ENCODE measurements around the gene KLK2. TPM values are rescaled to one million over a fixed set of nuclear protein-coding genes. Genes with fewer than 3 reads are reported as not detected.

KLK2 gene
- total RNA-seq, 1 donor = not detected

DNA sequence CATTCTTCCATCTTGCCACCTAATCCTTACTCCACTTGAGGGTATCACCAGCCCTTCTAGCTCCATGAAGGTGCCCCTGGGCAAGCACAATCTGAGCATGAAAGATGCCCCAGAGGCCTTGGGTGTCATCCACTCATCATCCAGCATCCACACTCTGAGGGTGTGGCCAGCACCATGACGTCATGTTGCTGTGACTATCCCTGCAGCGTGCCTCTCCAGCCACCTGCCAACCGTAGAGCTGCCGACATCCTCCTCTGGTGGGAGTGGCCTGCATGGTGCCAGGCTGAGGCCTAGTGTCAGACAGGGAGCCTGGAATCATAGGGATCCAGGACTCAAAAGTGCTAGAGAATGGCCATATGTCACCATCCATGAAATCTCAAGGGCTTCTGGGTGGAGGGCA is 21.6 kb upstream of the KLK2 start:
- Histone ChIP-seq H2AFZ (ENCODE audit: low read length) (no peak overlapping the region), H3K9me3 (ENCODE audit: low read depth, low read length) (no peaks in the 10 kb centered on the region), H3K4me1 (ENCODE audit: insufficient read depth, low read length) (no peaks in the 10 kb centered on the region), H3K27me3 (ENCODE audit: insufficient read depth, low read length) (peaks cover 2% of the 10 kb centered on the region), H3K27ac (ENCODE audit: low read depth, low read length) (no peak overlapping the region), H3K4me2 (ENCODE audit: insufficient read depth, low read length) (no peak overlapping the region), H3K4me3 (ENCODE audit: insufficient read depth, low read length) (no peak overlapping the region), H3K79me2 (ENCODE audit: insufficient read depth, low read length) (no peaks in the 10 kb centered on the region), H4K20me1 (ENCODE audit: insufficient read depth, low read length) (no peaks in the 10 kb centered on the region), H3K36me3 (ENCODE audit: insufficient read depth, low read length) (no peaks in the 10 kb centered on the region)
- TF ChIP-seq CTCF (IDR thresholded peaks at IDR 0.05; ENCODE audit: extremely low read depth, low read depth, low read length) = no peak
- no peak for DNase-seq (ENCODE audit: insufficient read length, low spot score, missing footprints)

DNA sequence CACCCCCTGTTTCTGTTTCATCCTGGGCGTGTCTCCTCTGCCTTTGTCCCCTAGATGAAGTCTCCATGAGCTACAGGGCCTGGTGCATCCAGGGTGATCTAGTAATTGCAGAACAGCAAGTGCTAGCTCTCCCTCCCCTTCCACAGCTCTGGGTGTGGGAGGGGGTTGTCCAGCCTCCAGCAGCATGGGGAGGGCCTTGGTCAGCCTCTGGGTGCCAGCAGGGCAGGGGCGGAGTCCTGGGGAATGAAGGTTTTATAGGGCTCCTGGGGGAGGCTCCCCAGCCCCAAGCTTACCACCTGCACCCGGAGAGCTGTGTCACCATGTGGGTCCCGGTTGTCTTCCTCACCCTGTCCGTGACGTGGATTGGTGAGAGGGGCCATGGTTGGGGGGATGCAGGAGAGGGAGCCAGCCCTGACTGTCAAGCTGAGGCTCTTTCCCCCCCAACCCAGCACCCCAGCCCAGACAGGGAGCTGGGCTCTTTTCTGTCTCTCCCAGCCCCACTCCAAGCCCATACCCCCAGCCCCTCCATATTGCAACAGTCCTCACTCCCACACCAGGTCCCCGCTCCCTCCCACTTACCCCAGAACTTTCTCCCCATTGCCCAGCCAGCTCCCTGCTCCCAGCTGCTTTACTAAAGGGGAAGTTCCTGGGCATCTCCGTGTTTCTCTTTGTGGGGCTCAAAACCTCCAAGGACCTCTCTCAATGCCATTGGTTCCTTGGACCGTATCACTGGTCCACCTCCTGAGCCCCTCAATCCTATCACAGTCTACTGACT is 18.4 kb upstream of the KLK2 start, which contains the start of gene KLK3:
KLK3 (plus strand) TSS at position 280 of the 775 bp plus-strand sequence; CDS start at position 321, 41 bp downstream.
- no peak within 1 kb of the TSS for H2AFZ ChIP-seq (ENCODE audit: low read length)
- H4K20me1 ChIP-seq (ENCODE audit: insufficient read depth, low read length) = no peaks in the 10 kb centered on the region
- H3K4me3 ChIP-seq (ENCODE audit: insufficient read depth, low read length) = no peak within 1 kb of the TSS
- H3K27ac ChIP-seq (ENCODE audit: low read depth, low read length) = no peak within 1 kb of the TSS
- H3K4me2 ChIP-seq (ENCODE audit: insufficient read depth, low read length) = no peak within 1 kb of the TSS
- no peaks in the 10 kb centered on the region for H3K9me3 ChIP-seq (ENCODE audit: low read depth, low read length)
- DNase-seq (ENCODE audit: insufficient read length, low spot score, missing footprints) = peak; percentile 17
- peaks cover 2% of the 10 kb centered on the region for H3K27me3 ChIP-seq (ENCODE audit: insufficient read depth, low read length)
- TF ChIP-seq CTCF (IDR thresholded peaks at IDR 0.05; ENCODE audit: extremely low read depth, low read depth, low read length) = no peak
- H3K36me3 ChIP-seq (ENCODE audit: insufficient read depth, low read length) = no peaks in the 10 kb centered on the region
- no peaks in the 10 kb centered on the region for H3K79me2 ChIP-seq (ENCODE audit: insufficient read depth, low read length)
- H3K4me1 ChIP-seq (ENCODE audit: insufficient read depth, low read length) = no peaks in the 10 kb centered on the region

- Histone ChIP-seq H3K9me3 (ENCODE audit: low read depth, low read length) (no peaks in the 10 kb centered on the region), H4K20me1 (ENCODE audit: insufficient read depth, low read length) (no peaks in the 10 kb centered on the region), H3K27ac (ENCODE audit: low read depth, low read length) (no peak overlapping the region), H3K36me3 (ENCODE audit: insufficient read depth, low read length) (no peaks in the 10 kb centered on the region), H3K4me1 (ENCODE audit: insufficient read depth, low read length) (no peaks in the 10 kb centered on the region), H3K4me2 (ENCODE audit: insufficient read depth, low read length) (no peak overlapping the region), H3K79me2 (ENCODE audit: insufficient read depth, low read length) (no peaks in the 10 kb centered on the region), H3K27me3 (ENCODE audit: insufficient read depth, low read length) (peaks cover 5% of the 10 kb centered on the region), H2AFZ (ENCODE audit: low read length) (no peak overlapping the region), H3K4me3 (ENCODE audit: insufficient read depth, low read length) (no peak overlapping the region)
- TF ChIP-seq CTCF (IDR thresholded peaks at IDR 0.05; ENCODE audit: extremely low read depth, low read depth, low read length) = no peak
- no peak for DNase-seq (ENCODE audit: insufficient read length, low spot score, missing footprints)
These were observed 15.9 kb upstream of the KLK2 start for GRCh38 chr19:50857366-50857765.

DNA sequence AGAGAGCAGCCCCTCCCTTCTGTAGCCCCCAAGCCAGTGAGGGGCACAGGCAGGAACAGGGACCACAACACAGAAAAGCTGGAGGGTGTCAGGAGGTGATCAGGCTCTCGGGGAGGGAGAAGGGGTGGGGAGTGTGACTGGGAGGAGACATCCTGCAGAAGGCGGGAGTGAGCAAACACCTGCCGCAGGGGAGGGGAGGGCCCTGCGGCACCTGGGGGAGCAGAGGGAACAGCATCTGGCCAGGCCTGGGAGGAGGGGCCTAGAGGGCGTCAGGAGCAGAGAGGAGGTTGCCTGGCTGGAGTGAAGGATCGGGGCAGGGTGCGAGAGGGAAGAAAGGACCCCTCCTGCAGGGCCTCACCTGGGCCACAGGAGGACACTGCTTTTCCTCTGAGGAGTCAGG is 14.4 kb upstream of the KLK2 start:
- no peaks in the 10 kb centered on the region for H3K4me1 ChIP-seq (ENCODE audit: insufficient read depth, low read length)
- H4K20me1 ChIP-seq (ENCODE audit: insufficient read depth, low read length) = no peaks in the 10 kb centered on the region
- no peaks in the 10 kb centered on the region for H3K79me2 ChIP-seq (ENCODE audit: insufficient read depth, low read length)
- H3K36me3 ChIP-seq (ENCODE audit: insufficient read depth, low read length) = no peaks in the 10 kb centered on the region
- no peaks in the 10 kb centered on the region for H3K9me3 ChIP-seq (ENCODE audit: low read depth, low read length)
- H3K4me3 ChIP-seq (ENCODE audit: insufficient read depth, low read length) = no peak overlapping the region
- H3K4me2 ChIP-seq (ENCODE audit: insufficient read depth, low read length) = no peak overlapping the region
- H3K27ac ChIP-seq (ENCODE audit: low read depth, low read length) = no peak overlapping the region
- peaks cover 3% of the 10 kb centered on the region for H3K27me3 ChIP-seq (ENCODE audit: insufficient read depth, low read length)
- no peak overlapping the region for H2AFZ ChIP-seq (ENCODE audit: low read length)
- no peak for TF ChIP-seq CTCF (IDR thresholded peaks at IDR 0.05; ENCODE audit: extremely low read depth, low read depth, low read length)
- DNase-seq (ENCODE audit: insufficient read length, low spot score, missing footprints) = no peak
